Karpas-422 (cell line): ENCODE measurements around the gene RNF187. TPM values are rescaled to one million over a fixed set of nuclear protein-coding genes. Genes with fewer than 3 reads are reported as not detected.
"Not testable (repeated sequence)": the region's sequence is repeated elsewhere in the genome, so short reads cannot be mapped to it uniquely, and the experiment has no call there.

Source experiments
- DNase-seq: peaks from one replicate; pipeline ENCODE4 v3.0.0-alpha.2; 2015
- H2AFZ ChIP-seq: fragments of 200-600 bp; sonication (generic); 2 replicates; pipeline ENCODE4 v1.6.1; 2014; ENCODE audit warnings: antibody characterized with exemption, low read length, mixed read lengths
- H3K27ac ChIP-seq: fragments of 200-600 bp; sonication (generic); 2 replicates; pipeline ENCODE4 v1.5.1; 2014; ENCODE audit warnings: mild to moderate bottlenecking, low read length, moderate library complexity
- H3K27me3 ChIP-seq: fragments of 200-600 bp; sonication (generic); 2 replicates; pipeline ENCODE4 v1.6.1; 2014; ENCODE audit warnings: low read length, mixed read lengths
- H3K36me3 ChIP-seq: fragments of 200-600 bp; sonication (generic); 2 replicates; pipeline ENCODE4 v1.6.1; 2014; ENCODE audit warnings: low read length, mixed read lengths; ENCODE audit not compliant: insufficient read depth
- H3K4me1 ChIP-seq: fragments of 200-600 bp; sonication (generic); 2 replicates; pipeline ENCODE4 v1.6.1; 2014; ENCODE audit warnings: mild to moderate bottlenecking, low read length, mixed read lengths
- H3K4me2 ChIP-seq: fragments of 200-600 bp; sonication (generic); 2 replicates; pipeline ENCODE4 v1.6.1; 2014; ENCODE audit warnings: low read length, low read depth, mild to moderate bottlenecking; ENCODE audit not compliant: poor library complexity, severe bottlenecking
- H3K4me3 ChIP-seq: fragments of 200-600 bp; sonication (generic); 2 replicates; pipeline ENCODE4 v1.5.1; 2014; ENCODE audit warnings: mild to moderate bottlenecking, antibody characterized with exemption, low read length, mixed read lengths
- H3K79me2 ChIP-seq: fragments of 200-600 bp; sonication (generic); 2 replicates; pipeline ENCODE4 v1.6.1; 2014; ENCODE audit warnings: mild to moderate bottlenecking, low read length, mixed read lengths
- H3K9ac ChIP-seq: fragments of 200-600 bp; sonication (generic); 2 replicates; pipeline ENCODE4 v1.6.0; 2014; ENCODE audit warnings: low read length
- H3K9me2 ChIP-seq: fragments of 200-600 bp; sonication (generic), shearing (Covaris generic); replicated peaks from 2 replicates; pipeline ENCODE4 v1.6.0; 2014; ENCODE audit warnings: mild to moderate bottlenecking, low read length, moderate library complexity; ENCODE audit not compliant: insufficient read depth
- H3K9me3 ChIP-seq: fragments of 300-700, 200-600 bp; sonication (generic); 2 replicates; pipeline ENCODE4 v1.6.1; 2014; ENCODE audit warnings: low read length, mixed read lengths
- H4K20me1 ChIP-seq: fragments of 200-600 bp; sonication (generic); 2 replicates; pipeline ENCODE4 v1.6.1; 2014; ENCODE audit warnings: mild to moderate bottlenecking, antibody characterized with exemption, low read length, low read depth; ENCODE audit not compliant: insufficient read depth
- total RNA-seq: library from RNA; depleted of rRNA; stranded (reverse); fragments of >200 nt; shearing (Covaris generic); gene quantifications from 2 replicates; pipeline ENCODE4 v1.2.3, GENCODE V29; 2014; ENCODE audit warnings: low replicate concordance

Gene RNF187
- total RNA-seq, 1 experiment from 2014 or later, result 127 TPM

DNA sequence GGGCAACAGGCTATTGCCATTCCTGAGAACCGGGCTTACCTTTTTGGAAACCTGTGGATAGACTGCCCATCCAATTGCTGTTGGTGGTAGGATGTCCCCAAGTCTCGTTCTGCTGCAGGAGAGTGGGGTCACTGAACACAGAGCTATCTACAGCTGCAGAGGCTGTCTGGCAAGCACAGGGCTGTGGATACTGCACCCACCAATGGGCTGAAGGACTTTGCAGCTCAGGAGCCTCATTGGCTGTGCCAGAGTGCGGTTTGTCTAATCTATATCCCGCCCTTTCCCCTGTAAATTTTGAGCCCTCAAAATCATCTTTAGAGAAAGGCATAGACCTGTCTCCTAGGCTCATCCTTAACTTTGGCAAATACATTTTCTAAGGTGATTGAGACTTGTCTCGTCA is 15.3 kb downstream of the RNF187 start:
- no peaks in the 10 kb centered on the region for H3K27me3 ChIP-seq
- H3K79me2 ChIP-seq, result no peaks in the 10 kb centered on the region
- H3K9ac ChIP-seq, result no peak overlapping the region
- no peak overlapping the region for H3K27ac ChIP-seq
- no peak for DNase-seq
- H3K9me2 ChIP-seq, result no peaks in the 10 kb centered on the region
- H4K20me1 ChIP-seq, result no peaks in the 10 kb centered on the region
- no peak overlapping the region for H3K4me3 ChIP-seq
- H3K4me2 ChIP-seq, result no peak overlapping the region
- H3K9me3 ChIP-seq, result no peaks in the 10 kb centered on the region
- H3K36me3 ChIP-seq, result no peaks in the 10 kb centered on the region
- H2AFZ ChIP-seq, result no peak overlapping the region
- peaks cover 33% of the 10 kb centered on the region for H3K4me1 ChIP-seq

DNA sequence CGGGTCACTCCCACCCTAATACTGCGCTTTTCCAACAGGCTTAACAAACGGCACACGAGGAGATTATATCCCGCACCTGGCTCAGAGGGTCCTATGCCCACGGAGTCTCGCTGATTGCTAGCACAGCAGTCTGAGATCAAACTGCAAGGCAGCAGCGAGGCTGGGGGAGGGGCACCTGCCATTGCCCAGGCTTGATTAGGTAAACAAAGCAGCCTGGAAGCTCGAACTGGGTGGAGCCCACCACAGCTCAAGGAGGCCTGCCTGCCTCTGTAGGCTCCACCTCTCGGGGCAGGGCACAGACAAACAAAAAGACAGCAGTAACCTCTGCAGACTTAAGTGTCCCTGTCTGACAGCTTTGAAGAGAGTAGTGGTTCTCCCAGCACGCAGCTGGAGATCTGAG is 18.8 kb downstream of the RNF187 start:
- H3K4me3 ChIP-seq, H3K9me2 ChIP-seq, H4K20me1 ChIP-seq, H3K79me2 ChIP-seq, H3K4me2 ChIP-seq, H3K27me3 ChIP-seq, H3K9me3 ChIP-seq, H3K27ac ChIP-seq, DNase-seq, H3K4me1 ChIP-seq, H3K36me3 ChIP-seq, H3K9ac ChIP-seq, H2AFZ ChIP-seq: not testable (repeated sequence)

DNA sequence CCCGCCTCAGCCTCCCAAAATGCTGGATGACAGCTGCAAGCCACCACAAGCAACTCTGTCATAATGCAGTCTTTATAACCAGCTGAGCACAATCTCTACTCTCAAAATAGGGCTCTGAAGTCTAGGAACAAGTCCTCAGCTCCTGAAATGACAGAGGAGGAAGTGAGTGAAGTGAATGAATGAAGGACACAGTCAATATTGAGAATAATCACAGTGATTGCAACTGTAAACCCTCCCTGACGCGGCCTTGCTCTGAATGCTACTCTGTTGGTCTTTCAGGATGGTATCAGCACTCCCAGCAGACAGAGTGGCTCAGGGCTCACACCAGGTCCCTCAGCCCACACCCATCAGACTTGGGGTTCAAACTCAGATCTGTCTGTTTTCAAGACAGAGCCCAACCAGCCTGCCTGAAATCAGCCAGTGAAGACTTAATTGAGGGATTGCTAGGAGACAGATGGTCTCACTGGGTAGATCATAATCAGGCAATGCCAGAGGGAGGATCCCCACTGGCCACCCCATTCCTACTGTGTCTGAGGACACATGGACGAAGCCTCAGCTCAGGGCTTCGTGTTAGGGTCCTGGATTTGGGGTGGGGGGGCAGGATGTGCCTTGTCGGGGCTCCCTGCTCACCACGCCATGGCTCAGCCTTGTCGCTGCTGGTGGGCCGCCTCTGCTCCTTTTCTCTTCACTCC is 20.9 kb downstream of the RNF187 start:
- Histone ChIP-seq H3K4me3 (no peak overlapping the region), H3K9me3 (no peaks in the 10 kb centered on the region), H3K4me1 (no peaks in the 10 kb centered on the region), H3K36me3 (no peaks in the 10 kb centered on the region), H3K27me3 (no peaks in the 10 kb centered on the region), H3K27ac (no peak overlapping the region), H4K20me1 (no peaks in the 10 kb centered on the region), H3K9ac (no peak overlapping the region), H3K9me2 (no peaks in the 10 kb centered on the region), H3K4me2 (no peak overlapping the region), H3K79me2 (no peaks in the 10 kb centered on the region), H2AFZ (no peak overlapping the region)
- DNase-seq, result no peak

DNA sequence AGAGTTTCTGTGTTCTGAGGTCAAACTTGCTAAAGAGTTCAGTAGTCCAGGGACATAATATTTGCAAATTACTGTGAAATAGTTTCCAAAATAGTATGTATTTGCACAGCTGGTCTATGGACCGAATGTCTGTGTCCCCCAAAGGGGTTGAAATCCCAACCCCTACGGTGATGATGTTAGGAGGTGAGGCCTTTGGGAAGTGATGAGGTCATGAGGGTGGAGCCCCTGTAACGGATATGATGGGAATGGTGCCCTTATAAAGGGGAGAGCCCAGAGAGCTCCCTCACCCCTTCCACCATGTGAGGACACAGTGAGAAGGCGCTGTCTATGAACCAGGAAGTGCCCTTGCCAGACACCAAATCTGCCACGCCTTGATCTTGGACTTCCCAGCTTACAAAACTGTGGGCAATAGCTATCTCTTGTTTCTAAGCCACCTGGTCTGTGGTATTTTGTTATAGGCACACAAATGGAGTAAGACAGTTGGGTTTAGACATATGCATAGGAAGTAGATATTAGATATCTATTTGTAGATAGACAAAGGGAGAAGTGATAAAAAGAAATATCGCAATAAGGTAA is 21.7 kb downstream of the RNF187 start:
- no peak overlapping the region for H2AFZ ChIP-seq
- no peak for DNase-seq
- no peaks in the 10 kb centered on the region for H3K9me3 ChIP-seq
- no peak overlapping the region for H3K4me3 ChIP-seq
- H3K79me2 ChIP-seq, result no peaks in the 10 kb centered on the region
- H3K9me2 ChIP-seq, result no peaks in the 10 kb centered on the region
- H3K4me2 ChIP-seq, result no peak overlapping the region
- H3K4me1 ChIP-seq, result no peaks in the 10 kb centered on the region
- H4K20me1 ChIP-seq, result no peaks in the 10 kb centered on the region
- no peaks in the 10 kb centered on the region for H3K27me3 ChIP-seq
- no peak overlapping the region for H3K27ac ChIP-seq
- H3K9ac ChIP-seq, result no peak overlapping the region
- no peaks in the 10 kb centered on the region for H3K36me3 ChIP-seq

DNA sequence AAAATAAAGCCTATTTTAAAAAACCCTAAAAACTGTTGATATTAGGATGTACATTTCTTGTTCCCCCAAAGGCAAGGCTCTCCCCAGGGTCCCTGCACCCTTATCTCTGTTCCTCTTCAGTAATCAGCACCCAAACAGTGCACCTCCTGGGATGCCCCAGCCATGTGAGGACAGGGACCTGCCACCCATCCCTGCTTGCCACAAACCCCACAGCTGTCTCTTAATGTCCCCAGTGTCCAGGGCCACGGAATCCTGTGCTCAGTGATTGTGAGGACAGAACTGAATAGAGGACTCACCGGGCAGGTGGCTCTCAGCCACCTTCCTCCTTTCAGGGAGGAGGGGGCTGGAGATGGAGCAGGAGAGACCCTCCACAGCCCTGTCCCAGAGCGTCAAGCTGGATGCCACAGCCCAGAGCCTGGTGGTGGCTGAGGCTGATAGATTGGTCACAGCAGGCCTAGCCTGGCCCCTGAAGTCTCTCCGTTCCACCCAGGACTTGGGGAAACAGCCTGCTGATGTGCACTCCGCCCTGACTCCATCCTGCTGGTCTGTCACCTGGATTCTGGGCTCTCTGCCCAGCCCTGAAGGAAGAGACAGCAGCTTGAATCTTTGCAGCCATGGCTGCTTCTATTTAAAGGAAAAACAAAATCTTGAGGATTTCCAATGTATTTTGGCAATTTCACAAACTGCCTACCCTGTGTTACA is 23.1 kb downstream of the RNF187 start:
- no peak overlapping the region for H3K27ac ChIP-seq
- DNase-seq, result no peak
- H3K27me3 ChIP-seq, result no peaks in the 10 kb centered on the region
- no peaks in the 10 kb centered on the region for H3K9me3 ChIP-seq
- H3K9me2 ChIP-seq, result no peaks in the 10 kb centered on the region
- no peak overlapping the region for H2AFZ ChIP-seq
- no peak overlapping the region for H3K4me3 ChIP-seq
- no peaks in the 10 kb centered on the region for H3K4me1 ChIP-seq
- no peak overlapping the region for H3K9ac ChIP-seq
- H3K36me3 ChIP-seq, result no peaks in the 10 kb centered on the region
- H4K20me1 ChIP-seq, result no peaks in the 10 kb centered on the region
- H3K4me2 ChIP-seq, result no peak overlapping the region
- H3K79me2 ChIP-seq, result no peaks in the 10 kb centered on the region

DNA sequence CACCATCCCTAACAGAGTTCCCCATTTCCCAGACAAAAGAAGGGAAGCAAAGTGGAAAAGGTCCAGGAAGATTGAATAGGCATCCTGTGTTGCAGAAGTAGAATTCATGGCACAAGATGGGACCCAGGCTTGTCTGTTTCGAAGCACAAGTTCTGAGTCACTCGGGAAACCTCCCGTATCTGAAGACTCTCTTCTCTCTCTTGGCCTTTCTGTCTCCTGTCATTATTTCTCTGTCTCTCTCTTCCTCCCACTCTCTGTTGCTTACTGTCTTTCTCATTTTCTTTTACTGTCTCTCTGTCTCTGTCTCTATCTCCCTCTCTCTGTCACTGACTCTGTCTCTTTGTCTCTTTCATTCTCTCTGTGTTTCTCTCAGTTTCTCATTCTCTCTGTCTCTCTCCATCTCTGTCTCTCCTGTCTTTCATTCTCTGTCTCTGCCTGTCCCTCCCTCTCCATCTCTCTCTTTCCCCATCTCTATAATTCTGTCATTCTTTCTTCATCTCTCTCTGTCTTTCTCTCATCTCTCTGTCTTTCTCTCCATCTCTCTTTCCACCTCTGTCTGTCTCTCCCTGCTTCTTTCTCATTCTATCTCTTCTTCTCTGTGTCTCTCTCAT is 23.7 kb downstream of the RNF187 start:
- H3K4me1 ChIP-seq, result no peaks in the 10 kb centered on the region
- no peaks in the 10 kb centered on the region for H3K36me3 ChIP-seq
- no peak overlapping the region for H3K27ac ChIP-seq
- no peak overlapping the region for H2AFZ ChIP-seq
- H4K20me1 ChIP-seq, result no peaks in the 10 kb centered on the region
- H3K9me2 ChIP-seq, result no peaks in the 10 kb centered on the region
- H3K9me3 ChIP-seq, result no peaks in the 10 kb centered on the region
- H3K79me2 ChIP-seq, result no peaks in the 10 kb centered on the region
- no peak overlapping the region for H3K4me3 ChIP-seq
- H3K27me3 ChIP-seq, result no peaks in the 10 kb centered on the region
- no peak for DNase-seq
- H3K9ac ChIP-seq, result no peak overlapping the region
- no peak overlapping the region for H3K4me2 ChIP-seq

DNA sequence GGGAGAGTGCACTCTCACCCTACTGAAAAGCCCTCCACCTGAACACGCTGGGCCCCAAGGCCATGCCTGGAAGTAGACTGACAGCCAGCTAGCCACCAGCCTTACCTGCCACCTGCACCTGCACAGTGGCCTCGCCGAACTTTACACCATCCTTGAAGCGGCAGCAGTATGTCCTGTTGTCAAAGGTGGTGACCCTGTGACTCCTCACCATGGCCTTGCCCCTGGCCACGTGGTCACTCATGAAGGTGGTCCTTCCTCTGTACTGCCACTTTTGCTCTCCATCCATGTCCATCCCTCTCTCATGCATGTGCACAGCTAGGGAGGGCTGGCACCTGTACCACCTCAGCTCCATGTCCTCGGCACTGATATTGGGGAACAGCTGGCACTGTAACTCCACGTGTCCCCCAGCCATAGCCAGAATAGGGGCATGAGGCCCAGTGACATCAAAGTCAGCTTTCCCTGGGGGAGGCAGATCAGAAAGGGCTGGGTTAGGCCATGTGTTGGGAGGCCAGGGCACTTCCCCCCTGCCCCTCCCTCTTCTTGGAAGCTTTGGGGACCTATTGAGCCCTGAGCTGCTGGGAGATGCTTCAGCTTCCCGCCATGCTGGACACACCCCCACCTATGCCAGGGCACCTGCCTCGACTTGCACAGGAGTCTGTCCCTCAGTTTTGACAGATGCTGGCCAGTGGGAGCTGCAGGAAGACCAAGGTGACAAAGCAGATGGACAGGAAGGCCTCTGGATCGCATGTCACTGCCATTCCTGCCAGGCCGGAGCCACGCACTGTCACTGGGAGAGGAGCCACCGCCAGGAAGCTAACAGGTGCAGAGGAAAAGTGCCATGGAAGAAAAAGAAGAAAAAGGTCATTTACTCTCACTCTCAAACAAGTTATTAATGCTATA is 24.6 kb downstream of the RNF187 start:
- Histone ChIP-seq H3K9me2 (no peaks in the 10 kb centered on the region), H4K20me1 (no peaks in the 10 kb centered on the region), H3K4me2 (no peak overlapping the region), H2AFZ (no peak overlapping the region), H3K27ac (no peak overlapping the region), H3K9ac (no peak overlapping the region), H3K4me3 (no peak overlapping the region), H3K79me2 (no peaks in the 10 kb centered on the region), H3K4me1 (no peaks in the 10 kb centered on the region), H3K27me3 (no peaks in the 10 kb centered on the region), H3K9me3 (no peaks in the 10 kb centered on the region), H3K36me3 (no peaks in the 10 kb centered on the region)
- no peak for DNase-seq
